GM19328 (cell line): Measurements from ENCODE around the gene DDX19B.
"Not testable (repeated sequence)": the region's sequence is repeated elsewhere in the genome, so short reads cannot be mapped to it uniquely, and the experiment has no call there.

ENCODE experiments used
- ATAC-seq: cut with Tn5 transposase; IDR thresholded peaks from one replicate; pipeline ENCODE4 v1.9.1; 2021; ENCODE audit warnings: mild to moderate bottlenecking, moderate library complexity; ENCODE audit not compliant: unreplicated experiment

Gene DDX19B

DNA sequence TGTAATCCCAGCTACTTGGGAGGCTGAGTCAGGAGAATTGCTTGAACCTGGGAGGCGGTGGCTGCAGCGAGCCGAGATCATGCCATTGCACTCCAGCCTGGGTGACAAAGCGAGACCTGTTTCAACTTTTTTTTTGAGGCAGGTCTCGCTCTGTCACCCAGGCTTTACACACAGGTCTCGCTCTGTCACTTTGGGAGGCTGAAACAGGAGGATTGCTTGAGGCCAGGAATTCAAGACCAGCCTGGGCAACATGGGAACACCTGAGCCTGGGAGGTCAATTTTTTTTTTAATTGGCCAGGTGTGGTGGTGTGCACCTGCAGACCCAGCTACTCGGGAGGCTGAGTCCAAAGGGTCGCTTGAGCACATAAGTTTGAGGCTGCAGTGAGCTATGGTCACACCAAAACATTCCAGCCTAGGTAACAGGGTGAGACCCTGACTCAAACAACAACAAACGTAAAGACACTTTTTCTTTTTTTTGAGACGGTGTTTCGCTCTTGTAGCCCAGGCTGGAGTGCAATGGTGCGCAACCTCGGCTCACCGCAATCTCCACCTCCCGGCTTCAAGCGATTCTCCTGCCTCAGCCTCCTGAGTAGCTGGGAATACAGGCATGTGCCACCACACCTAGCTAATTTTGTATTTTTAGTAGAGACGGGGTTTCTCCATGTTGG lies 11.5 kb upstream of the DDX19B start:
- ATAC-seq: not testable (repeated sequence)

DNA sequence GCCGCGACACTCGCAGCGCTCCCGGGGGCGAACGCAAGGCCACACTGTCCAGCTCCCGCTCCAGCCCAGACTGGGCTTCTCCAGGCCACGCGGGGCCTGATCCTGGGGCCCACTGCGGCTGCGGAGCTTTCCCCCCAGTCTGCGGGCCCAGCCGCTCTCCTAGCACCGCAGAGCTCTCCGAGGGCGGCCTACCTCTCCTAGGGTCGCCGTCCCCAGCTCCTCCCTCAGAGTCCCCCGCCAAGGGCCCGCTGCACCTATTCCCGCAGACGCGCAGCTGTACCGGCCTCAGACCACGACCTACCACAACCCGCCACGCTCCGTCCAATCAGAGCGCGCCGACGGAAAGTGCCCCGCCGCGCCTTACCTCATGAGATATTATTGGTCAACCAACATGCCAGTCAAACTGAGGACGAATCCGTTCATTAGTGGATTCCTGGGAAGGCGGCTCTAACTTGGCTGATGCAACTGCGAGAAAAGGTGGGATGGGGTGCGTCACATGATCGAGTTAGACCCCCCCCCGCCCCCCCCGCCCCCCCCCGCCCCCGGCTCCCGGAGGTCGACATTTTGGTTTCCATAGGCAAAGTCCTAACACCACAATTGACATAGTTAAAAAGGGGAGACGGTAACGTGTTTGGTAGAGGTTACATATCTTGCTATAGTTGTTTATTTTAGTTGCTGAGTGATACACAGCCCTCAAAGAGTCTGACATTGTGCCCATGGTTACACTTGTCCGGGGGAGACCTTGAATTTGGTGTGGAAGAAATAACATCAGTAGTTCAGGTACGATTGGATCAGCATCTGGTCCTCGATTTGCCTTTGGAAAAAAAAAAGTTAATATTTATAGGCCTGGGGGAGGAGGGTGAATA lies 9.5 kb upstream of the DDX19B start, which contains the start of gene AARS1:
Gene AARS1 (minus strand): TSS at position 278 of the 866 bp plus-strand sequence. CDS start 6,743 bp downstream, outside the sequence.
- peak; percentile 96 for ATAC-seq

GRCh38 chr16:70290949-70291519 lies 8.0 kb upstream of the DDX19B start:
- no peak for ATAC-seq

- ATAC-seq: not testable (repeated sequence)
Measured at GRCh38 chr16:70292148-70292547, 6.8 kb upstream of the DDX19B start.

DNA sequence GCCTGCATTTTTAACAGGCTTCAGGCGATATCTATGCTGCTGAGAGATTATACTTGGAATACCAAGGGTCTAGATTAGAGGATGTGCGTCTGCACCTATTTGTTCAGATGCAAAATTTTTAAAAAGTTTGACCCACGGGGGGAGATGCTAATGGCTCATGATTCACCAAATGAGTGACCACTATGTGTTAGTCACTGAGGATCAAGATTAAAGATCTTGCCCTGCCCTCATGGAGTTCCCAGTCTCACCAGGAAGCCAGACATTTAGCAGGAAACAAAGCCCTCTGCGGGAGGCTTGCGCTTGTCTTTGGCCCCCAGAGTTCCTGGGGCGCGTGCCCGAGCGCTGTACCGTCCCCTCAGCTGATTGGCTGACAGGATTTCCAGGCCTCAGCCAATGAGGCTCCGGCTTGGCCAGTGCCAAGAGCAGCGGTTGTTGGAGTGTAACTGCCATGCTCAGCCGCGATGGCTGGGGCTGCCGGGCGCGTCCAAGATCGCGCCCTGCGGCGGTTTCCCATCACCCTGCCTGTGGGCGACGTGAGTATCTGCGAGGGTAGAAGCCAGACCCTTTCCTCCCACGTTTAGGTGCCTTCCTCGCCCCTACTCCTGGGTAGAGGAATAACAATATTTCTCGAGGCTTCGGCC lies 4.5 kb upstream of the DDX19B start:
- no peak for ATAC-seq

GRCh38 chr16:70295634-70296033 lies 3.4 kb upstream of the DDX19B start:
- ATAC-seq: no peak

GRCh38 chr16:70301121-70301520 lies 2.1 kb downstream of the DDX19B start:
- no peak for ATAC-seq

- no peak for ATAC-seq
Measured at GRCh38 chr16:70302745-70303144, 3.8 kb downstream of the DDX19B start.

GRCh38 chr16:70304892-70305448 lies 6.0 kb downstream of the DDX19B start:
- no peak for ATAC-seq

- no peak for ATAC-seq
Measured at GRCh38 chr16:70306880-70307279, 7.9 kb downstream of the DDX19B start.

DNA sequence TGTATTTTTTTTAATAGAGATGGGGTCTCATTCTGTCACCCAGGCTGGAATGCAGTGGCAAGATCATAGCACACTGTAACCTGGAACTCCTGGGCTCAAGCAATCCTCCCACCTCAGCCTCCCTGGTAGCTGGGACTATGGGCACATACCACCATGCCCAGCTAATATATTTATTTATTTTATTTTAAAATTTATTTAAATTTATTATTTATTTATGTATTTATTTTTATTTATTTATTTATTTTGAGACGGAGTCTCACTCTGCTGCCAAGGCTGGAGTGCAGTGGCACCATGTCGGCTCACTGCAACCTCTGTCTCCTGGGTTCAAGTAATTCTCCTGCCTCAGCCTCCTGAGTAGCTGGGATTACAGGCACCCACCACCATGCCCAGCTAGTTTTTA lies 8.7 kb downstream of the DDX19B start:
- ATAC-seq: not testable (repeated sequence)

DNA sequence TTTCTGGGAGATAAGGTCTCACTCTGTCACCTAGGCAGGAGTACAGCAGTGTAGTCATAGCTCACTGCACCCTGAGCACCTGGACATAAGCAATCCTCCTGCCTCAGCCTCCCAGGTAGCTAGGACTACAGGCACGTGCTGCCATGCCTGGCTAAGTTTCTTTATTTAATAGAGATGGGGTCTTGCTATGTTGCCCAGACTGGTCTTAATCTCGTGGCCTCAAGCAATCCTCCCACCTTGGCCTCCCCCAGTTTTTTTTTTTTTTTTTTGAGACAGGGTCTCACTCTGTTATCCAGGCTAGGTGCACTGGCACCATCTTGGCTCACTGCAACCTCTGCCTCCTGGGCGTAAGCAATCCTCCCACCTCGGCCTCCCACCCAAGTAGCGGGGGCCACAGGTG lies 21.1 kb downstream of the DDX19B start:
- ATAC-seq: no peak

GRCh38 chr16:70324998-70325747 lies 26.2 kb downstream of the DDX19B start:
- no peak for ATAC-seq

DNA sequence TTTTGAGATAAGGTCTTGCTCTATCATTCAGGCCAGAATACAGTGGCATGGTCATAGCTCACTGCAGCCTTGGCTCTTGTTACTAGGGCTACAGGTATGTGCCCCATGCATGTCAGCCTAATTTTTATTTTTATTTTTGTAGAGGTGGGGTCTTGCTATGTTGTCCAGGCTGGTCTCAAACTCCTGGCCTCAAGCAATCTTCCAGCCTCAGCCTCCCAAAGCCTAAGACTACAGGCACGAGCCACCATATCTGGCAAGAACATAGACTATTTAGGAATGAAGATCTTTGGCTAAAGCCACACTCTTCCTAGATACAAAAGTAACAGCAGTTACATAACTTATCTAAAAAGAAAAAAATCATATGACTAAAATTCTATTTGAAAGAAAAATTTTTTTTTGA lies 32.1 kb downstream of the DDX19B start:
- ATAC-seq: no peak

DNA sequence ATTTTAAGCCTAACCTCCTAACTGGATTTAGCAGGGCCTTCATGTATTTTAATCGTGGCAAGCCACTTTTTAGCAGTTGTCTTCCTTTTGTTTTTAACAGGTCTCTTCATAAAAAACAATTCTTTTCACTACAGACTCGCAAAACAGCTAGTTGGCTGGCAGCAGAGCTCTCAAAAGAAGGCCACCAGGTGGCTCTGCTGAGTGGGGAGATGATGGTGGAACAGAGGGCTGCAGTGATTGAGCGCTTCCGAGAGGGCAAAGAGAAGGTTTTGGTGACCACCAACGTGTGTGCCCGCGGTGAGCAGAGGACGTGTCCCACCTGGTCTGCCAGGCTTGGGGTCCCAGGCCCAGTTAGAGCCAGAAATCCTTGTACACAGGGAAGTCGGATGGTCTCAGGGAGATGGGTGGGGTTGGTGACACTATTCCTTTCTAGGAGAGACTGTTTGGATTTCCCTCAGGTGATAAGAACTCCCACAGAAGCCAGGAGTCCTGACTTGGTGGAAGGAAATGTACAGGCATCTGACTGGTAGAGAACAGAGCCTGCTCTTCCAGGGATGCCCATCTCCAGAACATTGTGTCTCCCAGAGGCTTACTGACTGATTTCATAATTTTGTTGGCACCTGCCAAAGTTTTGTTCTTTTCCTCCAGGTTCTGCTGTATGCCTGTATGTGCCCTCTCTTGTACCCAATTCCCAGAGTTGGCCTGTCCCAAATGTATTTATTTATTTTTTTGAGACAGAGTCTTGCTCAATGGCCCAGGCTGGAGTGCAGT lies 32.8 kb downstream of the DDX19B start:
- no peak for ATAC-seq

DNA sequence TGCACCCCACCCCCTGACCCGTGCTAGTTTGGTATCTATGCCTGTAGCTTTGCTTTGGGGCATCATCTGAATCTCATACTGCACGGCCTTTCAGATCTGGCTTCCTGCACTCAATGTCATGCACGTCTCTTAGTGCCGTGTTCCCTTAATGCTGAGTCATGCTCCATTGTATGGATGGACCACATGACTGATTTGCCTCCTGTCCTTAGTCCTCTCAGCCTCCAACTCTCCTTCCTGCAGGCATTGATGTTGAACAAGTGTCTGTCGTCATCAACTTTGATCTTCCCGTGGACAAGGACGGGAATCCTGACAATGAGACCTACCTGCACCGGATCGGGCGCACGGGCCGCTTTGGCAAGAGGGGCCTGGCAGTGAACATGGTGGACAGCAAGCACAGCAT lies 33.7 kb downstream of the DDX19B start:
- ATAC-seq: not testable (repeated sequence)

- no peak for ATAC-seq
Measured at GRCh38 chr16:70337814-70338213, 38.8 kb downstream of the DDX19B start.

DNA sequence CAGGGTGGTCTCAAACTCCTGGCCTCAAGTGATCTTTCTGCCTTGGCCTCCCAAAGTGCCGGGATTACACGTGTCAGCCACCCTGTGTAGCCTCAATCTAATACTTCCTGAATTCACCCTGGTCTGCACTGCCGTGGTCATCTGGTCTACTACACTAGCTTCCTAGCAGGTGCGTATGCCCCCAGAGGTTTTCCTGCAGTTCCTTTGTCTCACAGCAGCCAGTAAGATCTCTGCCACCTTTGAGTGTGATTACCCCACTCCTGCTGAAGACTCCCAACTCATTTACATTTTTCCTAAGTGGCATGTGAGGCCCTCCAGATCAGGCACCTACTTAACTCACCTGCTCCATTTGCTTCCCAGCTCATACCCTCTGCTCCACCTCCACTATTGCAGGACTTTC lies 42.6 kb downstream of the DDX19B start:
- ATAC-seq: no peak

DNA sequence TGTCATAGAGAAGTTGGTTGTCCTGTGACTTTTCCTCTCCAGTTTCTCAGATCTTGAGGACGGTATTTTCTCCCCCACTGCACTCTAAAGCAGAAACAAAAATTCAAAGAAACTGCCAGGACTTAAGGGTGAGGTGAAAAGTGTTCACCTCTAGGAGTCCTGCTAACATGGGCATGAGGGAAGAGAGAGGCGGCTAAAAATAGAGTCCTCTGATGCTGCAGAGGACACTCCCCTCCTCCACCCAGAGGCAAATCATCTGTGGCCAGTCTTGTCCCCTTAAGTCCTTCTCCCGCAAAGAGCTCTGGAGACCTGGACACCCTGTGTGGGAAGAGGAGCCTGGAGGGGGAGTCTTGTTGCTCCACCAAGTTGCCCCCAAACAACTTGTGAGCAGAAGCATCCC lies 43.0 kb downstream of the DDX19B start:
- ATAC-seq: no peak

- ATAC-seq: no peak
Measured at GRCh38 chr16:70345840-70346239, 46.9 kb downstream of the DDX19B start.
